MV-4-11 (cell line): Measurements from ENCODE around the gene FXYD1.
A peak's percentile ranks its signal among the peaks of the same experiment; 100 is the strongest.
"Not testable (repeated sequence)": the region's sequence is repeated elsewhere in the genome, so short reads cannot be mapped to it uniquely, and the experiment has no call there.

Experiments used
- DNase-seq: peaks from one replicate; lab custom pipeline; 2025; lab: John Stamatoyannopoulos, UW

The FXYD1 gene

GRCh38 chr19:35143231-35143715 lies 4.6 kb downstream of the FXYD1 start, which contains the start of gene FXYD7:
FXYD7 (plus strand) TSS chr19:35143255; CDS start chr19:35143334, 79 bp downstream.
- no peak for DNase-seq

- no peak for DNase-seq
These were observed 5.2 kb downstream of the FXYD1 start for GRCh38 chr19:35143818-35144217.

- DNase-seq = no peak
These were observed 5.6 kb downstream of the FXYD1 start for GRCh38 chr19:35144259-35144599.

GRCh38 chr19:35144600-35145436 lies 6.2 kb downstream of the FXYD1 start:
- DNase-seq = no peak

GRCh38 chr19:35146746-35147459 lies 8.3 kb downstream of the FXYD1 start:
- DNase-seq = no peak

DNA sequence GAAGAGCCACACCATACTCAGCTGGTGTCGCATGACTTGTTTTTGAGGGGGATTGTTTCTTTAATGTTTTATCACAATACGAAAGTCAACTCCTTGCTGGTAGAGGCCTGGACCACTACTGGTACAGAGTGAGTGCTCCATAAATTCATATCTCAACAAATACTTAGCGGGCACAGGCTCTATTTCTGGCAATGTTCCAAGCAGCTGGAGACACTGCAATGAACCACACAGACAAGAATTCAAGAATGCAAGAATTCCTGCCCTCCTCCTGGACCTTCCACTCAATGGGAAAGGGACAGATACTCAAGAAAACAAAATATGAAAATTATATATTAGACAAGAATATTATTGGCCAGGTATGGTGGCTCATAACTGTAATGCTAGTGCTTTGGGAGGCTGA lies 10.8 kb downstream of the FXYD1 start:
- no peak for DNase-seq

DNA sequence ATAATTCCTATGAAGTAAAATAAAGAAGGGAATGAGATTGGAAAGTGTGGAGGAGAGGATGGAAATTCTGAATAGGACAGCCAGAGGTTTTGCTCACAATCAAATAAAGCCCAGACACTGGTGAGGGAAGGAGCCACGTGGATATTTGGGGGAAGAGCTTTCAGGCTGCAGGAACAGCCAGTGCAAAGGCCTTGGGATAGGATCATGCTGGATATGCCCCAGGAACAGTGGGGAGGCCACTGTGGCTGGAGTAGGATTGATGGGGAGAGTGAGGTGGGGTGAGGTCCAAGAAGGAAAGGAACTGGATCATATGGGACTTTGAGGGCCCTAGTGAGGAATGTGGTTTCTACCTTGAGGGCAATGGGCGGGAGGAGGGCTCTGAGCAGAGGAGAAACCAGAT lies 11.8 kb downstream of the FXYD1 start:
- no peak for DNase-seq

DNA sequence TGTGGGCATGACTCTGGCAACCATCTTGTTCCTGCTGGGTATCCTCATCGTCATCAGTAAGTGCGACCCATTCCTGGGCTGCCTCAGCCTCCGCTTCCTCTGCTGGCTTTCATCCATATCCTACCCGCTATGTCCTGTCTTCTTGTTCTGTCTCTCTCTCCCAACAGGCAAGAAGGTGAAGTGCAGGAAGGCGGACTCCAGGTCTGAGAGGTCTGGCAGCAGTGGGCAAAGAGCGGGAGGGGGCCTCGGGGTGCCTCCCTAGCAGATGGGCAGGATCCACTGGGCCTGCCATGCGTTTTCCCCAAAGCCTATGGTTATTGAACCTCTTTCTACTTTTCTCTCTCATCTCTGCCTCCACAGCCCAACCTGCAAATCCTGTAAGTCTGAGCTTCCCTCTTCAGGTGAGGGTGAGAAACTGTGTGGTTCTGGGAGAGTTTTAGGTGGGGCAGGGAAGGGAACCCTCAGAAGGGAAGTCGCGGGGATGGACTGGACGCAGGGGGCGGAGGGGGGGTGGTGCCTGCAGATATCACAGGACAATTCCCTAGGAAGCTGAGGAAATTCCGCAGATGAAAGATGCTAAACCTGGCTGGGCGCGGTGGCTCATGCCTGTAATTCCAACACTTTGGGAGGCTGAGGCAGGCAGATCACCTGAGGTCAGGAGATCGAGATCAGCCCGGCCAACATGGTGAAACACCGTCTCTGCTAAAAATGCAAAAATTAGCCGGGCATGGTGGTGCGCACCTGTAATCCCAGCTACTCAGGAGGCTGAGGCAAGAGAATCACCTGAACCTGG lies 12.8 kb downstream of the FXYD1 start:
- no peak for DNase-seq

- not testable (repeated sequence) for DNase-seq
These were observed 14.5 kb downstream of the FXYD1 start for GRCh38 chr19:35153129-35153522.

- peak; percentile 12 for DNase-seq
These were observed 15.3 kb downstream of the FXYD1 start for GRCh38 chr19:35153701-35154524.

DNA sequence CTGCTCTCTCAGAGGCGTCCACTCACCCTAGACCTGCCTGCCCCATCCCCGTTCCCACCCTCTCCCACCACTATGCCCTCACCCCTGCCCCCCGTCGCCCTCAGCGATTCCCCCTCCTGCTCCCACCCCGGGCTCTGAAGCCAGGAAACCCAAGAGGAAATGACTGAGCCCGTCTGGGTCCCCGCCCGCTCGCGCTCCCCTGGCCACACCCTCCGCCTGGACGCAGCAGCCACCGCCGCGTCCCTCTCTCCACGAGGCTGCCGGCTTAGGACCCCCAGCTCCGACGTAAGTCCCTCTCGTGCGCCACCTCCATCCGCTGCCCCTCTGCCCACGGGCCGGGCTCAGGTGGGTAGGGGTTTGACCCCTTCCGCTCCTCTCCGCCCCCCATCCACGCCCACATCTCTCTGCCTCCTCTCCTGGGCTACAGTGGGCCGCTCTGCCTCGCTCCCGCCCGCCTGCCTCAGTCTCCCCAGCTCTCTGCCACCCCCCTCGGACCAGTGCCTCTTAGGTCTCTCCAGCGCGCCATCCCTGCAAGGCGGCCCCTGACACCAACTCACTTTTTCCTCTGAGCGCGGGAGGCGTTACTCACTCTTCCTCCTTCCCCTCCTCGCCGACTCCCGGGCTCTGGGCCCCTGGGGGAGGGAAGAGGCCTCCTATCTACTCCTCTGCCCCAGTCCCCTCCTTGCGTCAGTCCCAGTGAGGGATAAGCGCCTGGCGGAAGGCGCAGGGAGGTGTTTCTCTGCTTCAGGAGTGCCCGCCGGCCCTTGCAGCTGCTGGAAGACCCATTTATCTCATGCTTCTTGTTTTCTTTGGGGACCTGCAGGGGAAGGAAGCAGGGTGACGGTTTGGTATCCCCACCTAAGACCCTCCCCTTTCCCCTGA lies 16.1 kb downstream of the FXYD1 start, which contains the start of gene FXYD5:
FXYD5 (plus strand) TSS at position 211 of the 882 bp plus-strand sequence. CDS start 816 bp downstream, outside the sequence.
- DNase-seq = peak; percentile 84

DNA sequence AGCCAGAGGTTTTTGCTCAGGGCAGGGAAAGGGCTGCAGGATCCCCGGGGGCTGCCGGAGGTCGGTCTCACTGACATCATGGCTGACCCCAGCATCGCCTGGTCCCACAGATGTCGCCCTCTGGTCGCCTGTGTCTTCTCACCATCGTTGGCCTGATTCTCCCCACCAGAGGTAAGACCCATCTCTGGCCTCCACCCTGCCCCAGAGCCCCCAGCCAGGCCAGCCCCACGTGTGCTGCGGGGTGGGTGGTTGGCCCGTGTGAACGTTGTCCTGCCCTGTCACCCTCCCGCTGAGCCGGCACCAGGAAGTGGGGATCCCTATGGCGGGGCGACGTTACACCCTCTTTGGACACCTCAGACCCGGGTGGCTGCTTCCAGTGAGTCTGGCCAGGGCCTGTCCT lies 16.8 kb downstream of the FXYD1 start:
- DNase-seq = no peak

DNA sequence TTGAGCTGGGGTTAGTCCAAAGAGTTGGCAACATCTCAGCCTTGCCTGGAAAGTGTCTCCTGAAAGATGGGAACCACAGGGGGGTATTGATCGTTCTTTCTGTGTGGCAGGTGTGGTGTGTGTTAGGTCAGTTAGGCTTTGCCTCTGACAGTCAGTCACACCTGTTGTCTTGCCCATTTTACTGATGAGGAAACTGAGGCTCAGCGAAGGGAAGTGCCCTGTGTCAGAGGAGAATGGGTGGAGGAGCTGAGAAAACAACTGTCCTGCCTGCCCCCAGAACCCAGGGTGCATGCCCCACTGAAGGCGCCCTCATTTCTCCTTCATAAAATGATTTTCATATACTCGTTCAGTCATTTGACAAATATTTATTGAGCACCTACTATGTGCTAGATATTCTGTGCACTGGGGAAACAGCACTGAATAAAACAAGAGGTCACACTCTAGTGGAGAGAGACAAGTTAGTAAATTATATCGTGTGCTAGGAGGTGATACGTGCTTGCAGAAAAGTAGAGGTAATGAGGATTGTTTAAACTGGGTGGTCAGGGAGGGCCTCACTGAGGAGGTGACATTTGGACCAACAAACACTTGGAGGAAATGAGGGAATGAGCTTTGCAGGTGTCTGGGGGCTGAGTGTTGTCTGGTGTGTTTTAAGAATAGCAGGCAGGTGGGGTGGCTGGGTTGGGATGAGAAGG lies 17.5 kb downstream of the FXYD1 start:
- DNase-seq = no peak

DNA sequence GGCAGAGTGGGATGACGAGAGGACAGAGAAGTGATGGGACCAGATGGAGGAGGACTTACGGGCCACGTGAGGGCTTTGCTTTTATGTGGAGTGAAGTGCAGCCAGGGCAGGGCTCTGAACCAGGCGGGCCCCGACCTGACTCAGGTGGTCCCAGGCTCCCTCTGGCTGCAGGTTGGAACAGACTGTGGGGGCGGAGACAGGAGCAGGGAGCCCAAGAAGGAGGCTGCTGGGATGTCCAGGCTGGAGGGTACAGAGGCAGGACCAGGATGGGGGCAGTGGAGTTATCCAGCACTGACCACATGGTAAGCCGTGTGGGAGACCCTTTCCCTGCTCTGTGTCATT lies 18.0 kb downstream of the FXYD1 start:
- DNase-seq = no peak

GRCh38 chr19:35157431-35157830 lies 18.8 kb downstream of the FXYD1 start:
- DNase-seq = no peak

DNA sequence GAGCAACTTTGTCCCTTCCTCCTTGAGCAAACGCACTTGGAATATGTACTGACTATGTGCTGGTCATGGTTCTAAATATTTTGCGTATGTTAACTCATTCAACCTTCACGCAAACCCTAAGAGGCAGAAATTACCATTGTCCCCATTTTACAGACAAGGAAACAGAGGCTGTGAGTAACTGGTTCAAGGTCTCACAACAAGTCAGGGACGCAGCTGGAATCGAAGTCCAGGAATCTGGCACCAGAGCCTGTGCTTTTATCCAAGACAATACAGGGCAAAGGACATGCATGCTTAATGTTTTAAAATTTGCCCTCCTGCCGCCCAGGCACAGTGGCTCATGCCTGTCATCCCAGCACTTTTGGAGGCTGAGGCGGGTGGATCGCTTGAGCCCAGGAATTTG lies 21.0 kb downstream of the FXYD1 start:
- DNase-seq = no peak

GRCh38 chr19:35160629-35161433 lies 22.2 kb downstream of the FXYD1 start:
- DNase-seq = no peak

GRCh38 chr19:35161434-35161743 lies 22.8 kb downstream of the FXYD1 start:
- no peak for DNase-seq
